Stimulated activated CD4-positive, alpha-beta T cell treated with anti-CD3 and anti-CD28 coated beads, Interleukin-4, amount 100 ng/mL, for 48 hours (primary cell): ENCODE measurements around the gene SEMA3A.
"Not testable (repeated sequence)": the region's sequence is repeated elsewhere in the genome, so short reads cannot be mapped to it uniquely, and the experiment has no call there.

Experiments
- DNase-seq, 2 donors: peaks; one replicate each; pipeline ENCODE4 v3.0.0-alpha.2; 2020; ENCODE audit warnings: low read depth in 2 of 2

Gene SEMA3A

DNA sequence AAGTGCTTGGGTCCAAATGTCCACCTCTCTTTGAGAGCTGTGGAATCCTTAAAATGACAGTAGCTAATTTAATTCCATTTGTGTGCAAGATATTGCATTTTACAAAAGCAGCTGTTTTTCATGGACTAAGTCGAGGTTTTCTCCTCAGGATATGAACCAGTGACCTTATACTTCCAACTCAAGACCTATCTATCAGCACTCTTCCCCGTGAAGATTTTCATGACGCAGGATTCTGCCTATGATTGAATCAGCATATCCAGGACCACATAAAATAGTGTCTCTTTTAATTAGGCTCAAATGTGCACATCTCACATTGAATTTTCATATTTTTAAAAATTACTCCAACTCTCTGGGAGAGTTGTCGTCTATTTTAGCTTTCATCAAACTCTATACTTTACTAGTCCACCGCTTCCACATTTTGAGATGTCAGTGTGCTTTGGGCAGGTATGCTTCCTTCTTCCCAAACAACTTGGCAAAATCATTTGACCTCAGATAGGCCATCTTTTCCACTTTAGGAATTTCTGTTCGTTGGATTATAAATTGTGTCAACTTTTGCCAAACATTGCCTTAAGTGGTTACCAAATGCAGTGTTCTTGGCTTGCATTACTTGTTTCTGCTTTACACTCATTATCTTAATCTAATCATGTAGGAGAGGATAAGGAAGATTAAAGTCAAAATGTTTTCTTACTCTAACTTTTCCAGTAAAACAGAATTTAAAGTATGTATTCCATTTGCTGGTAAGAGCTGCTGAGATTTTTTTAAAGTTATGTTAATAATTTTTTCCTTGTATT lies 39.4 kb downstream of the SEMA3A start:
- no peak for DNase-seq

DNA sequence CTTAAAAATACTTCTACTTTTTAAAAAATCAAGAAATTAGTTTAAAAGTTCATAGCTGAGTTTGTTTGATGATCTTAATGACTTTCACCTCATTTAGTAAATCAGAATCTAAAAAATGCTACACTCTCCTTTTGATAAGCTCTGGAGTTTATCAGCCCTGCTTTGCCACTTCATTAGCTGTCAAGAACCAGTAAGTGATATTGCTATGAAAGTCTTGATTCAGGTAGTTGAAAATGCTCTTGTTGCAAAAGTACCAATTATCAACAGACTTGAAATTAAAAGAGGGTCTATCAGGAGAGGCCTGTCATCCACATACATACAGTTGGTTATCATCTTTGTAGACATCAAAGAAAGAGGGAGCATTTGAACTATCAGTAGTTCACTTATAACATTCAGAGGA lies 41.6 kb downstream of the SEMA3A start:
- DNase-seq, result no peak

- not testable (repeated sequence) for DNase-seq
Observed at GRCh38 chr7:84150370-84150769, 44.2 kb downstream of the SEMA3A start.

GRCh38 chr7:84149573-84149972 lies 45.0 kb downstream of the SEMA3A start:
- no peak for DNase-seq

GRCh38 chr7:84145892-84146291 lies 48.7 kb downstream of the SEMA3A start:
- DNase-seq, result no peak

DNA sequence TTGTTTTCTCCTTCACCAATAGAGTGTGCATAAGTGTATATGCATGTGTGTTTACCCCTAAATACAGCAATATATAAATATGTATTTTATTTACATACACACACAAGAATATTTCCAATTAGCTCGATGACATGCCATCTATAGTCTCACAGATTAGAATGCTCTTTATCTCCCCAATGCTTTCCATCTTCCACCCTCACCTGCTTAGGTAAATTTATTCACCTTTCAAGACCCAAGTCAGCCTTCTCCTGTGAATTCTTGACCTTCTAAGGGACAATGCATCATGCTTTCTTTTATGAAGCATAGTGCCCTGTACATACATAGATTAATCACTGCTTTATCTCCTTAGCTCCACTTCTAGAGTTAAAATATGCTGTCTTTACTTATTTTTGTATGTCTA lies 49.7 kb downstream of the SEMA3A start:
- DNase-seq, result no peak

- no peak for DNase-seq
Observed at GRCh38 chr7:84144480-84144879, 50.1 kb downstream of the SEMA3A start.

DNA sequence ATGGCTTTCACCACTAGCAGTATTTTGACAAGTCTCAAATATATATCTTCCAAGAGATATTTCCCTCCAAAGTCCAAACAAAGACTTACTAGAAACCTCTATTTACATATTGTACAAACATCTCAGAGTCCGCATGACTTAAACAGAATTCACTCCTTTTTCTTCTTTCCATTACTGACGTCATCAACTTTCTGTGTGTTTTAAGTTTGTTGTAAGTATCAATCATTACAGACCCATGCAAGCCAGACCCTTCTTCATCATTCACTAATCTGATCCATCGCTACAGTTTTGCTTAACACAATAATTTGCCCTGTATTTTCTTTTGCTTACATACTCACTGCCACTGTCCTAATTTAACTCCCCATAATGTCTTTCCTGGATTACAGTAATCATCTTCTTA lies 51.9 kb downstream of the SEMA3A start:
- DNase-seq, result no peak

DNA sequence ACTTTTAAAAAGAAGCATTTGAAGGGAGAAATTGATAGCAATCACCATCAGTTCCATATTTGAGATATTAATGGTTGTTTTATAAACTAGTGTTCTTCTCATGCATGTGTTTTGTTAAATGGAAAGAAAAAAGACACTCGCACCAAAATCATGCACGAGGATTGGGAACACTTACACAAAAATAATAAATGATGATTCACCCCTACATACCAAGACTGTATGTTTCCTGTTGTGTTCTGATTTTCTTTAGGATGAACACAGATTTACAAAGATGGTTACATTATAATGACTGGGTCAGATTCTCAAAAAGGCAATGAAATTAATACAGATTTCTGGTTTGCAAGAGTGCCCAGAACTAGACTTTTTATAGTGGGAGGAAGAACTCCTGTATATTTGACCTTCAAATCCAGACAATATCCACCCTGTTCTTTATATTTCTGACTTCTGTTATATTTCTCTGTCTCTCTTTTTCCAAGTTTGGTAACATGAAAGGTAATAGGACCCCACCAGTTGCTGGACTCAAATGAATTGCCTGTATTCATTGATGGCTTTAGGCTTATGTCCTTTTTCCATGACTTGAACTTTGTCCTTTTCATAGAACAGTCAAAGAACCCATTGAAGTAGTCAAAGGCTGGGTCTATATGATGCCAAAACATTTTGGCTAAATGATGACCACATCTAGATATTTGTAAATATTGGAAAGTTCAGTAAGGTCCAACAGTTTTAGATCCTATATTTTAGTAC lies 54.4 kb downstream of the SEMA3A start:
- no peak for DNase-seq

DNA sequence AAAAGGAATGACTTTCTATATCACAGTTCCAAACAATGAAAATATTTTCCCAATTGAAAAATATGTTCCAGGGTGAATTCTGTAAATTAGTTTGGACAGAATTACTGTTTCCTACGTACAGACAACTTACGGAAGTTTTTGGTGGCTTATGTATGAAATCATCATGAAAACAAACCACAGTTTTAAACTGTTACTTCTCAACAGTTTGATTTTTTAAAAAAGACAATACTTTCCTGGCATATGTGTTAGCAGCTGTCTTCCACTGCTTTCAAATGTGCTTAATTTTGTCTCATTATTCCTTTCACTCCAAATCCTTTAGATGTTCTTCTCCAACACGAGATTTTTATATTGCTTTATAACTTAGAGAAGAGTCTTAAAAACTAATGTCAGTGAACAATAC lies 56.2 kb downstream of the SEMA3A start:
- no peak for DNase-seq

DNA sequence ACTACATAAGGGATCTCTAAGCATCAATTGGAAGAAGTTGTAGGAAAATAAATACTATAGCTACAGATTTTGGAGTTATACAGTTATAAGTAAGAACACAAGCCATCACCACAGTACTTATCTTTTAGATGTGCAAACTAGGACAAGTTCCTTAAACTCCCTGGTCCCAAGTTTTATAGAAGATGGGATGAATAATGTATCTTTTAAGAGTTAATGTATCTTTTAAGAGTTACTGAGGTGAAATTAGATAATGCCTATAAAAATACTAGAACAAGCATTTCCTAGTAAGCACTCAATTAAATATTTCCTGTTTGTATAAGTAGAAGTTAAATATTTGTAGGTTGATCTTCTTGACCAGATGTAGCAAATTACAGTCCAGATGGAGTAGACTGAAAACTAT lies 56.8 kb downstream of the SEMA3A start:
- DNase-seq, result no peak

GRCh38 chr7:84136809-84137208 lies 57.8 kb downstream of the SEMA3A start:
- DNase-seq, result no peak

- DNase-seq, result no peak
Observed at GRCh38 chr7:84136336-84136735, 58.3 kb downstream of the SEMA3A start.

GRCh38 chr7:84134169-84134568 lies 60.4 kb downstream of the SEMA3A start:
- DNase-seq, result no peak

DNA sequence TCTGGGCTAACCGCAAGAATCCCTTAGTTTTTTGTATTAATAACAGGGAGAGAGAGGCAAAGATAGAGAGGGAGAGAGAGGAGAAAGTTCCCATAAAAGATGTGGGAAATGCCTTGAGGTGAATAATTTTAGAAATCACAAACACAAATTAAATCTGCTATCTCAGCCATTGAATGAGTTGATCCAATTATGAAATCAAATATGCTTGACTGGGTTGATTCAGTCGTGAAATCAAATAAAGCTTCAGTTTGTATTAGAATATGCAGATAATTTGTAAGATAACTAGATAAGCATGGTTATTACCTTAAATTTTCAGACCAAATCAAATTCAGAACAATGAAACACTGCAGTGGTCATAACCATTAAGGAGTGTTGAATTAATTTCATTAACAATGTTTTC lies 68.9 kb downstream of the SEMA3A start:
- no peak for DNase-seq

DNA sequence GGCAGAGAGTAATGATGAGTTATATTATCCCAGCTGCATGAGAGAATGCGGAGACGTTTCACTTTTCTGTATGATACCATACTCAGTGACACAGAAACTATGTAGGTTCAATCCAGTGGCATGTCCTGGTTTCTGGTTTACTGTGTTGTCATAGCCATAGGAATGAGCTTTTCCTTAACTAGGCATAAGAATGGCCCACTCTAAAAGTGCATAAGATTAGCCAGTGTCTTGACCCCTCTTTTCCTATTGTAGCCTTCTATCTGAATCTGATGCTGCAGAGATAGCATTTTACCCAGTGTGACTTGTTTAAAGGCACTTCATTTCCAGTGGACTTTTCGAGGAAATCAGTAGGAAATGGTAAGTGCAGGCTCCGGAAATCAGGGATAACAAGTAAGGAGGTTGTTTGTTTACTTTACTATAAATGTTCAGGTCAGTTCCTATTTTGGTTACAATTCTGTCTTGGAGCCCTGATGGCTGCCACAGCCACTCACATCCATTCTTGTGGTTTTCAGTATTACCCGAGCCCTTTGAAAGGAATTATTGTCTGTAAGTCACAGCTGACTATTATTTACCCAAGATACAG lies 70.5 kb downstream of the SEMA3A start:
- DNase-seq, result no peak

- DNase-seq, result no peak
Observed at GRCh38 chr7:84122582-84123360, 71.8 kb downstream of the SEMA3A start.

GRCh38 chr7:84117304-84117703 lies 77.3 kb downstream of the SEMA3A start:
- no peak for DNase-seq

DNA sequence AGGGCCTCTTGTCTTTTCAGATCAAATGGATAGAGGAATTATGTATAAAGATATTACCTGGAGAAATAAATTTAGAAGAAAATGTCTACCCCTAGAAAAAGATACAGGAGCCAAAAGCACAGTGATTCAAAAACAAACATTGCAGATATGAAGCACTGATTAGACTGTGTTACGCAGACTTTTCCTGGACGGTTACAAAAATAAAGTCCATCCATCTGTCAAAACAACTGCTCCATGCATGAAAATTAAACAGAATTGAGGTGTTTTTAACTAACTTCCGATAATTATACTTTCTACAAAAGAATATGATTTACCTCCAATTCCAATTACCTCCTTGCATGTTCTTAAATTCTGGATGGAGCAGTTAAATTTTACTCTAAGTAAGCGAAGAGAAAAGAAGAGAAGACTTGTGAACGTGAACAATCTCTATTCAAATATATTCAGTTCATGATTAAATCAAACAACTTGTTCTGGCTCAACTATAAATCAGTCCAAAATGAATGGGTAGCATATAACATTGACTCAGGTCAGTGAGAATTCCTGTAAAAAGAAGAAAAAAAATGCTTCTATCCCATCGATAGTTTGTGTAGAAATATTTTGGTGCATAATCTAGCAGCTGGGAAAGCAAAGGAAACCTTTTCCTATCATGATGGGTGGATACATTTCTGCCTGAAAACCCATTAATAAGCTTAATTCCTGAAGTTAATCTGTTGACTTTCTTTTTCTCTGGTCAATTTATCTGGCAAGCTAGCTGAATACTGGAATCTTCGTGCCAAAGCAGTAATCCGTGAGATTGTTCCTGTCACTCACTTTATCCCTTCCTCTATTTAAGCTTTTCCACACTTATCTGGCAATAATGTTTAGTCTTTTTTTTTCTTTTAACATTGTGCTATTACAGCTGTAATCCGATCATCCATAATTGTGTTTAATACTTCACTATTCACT lies 80.4 kb downstream of the SEMA3A start:
- DNase-seq, result no peak

GRCh38 chr7:84113286-84113685 lies 81.3 kb downstream of the SEMA3A start:
- no peak for DNase-seq

DNA sequence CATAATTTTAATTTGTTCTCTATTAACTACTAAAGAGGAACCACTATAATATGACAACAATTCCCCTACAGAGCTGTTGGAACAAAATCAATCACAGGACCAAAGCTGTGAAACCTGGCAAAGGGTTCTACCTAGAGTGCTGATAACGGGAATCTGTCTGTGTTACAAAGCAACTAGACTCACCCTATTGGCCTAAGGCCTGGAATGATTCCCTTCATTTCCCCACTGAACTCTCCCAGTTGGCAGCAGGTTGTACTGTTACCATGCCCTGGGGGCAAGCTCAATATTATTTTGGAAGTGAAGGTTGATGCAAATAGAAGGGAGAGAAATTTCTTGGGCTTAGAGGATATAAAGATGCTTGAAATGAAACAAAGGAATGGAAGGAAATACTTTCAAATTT lies 81.8 kb downstream of the SEMA3A start:
- no peak for DNase-seq
